ENCODE measurements around the gene ASB13. TPM values are rescaled to one million over a fixed set of nuclear protein-coding genes. Genes with fewer than 3 reads are reported as not detected.
A peak's percentile ranks its signal among the peaks of the same experiment; 100 is the strongest.

The ASB13 gene
- total RNA-seq, 1 experiment from 2014 or later: 25.9 TPM

- peak overlapping the region; percentile 81 for H3K4me2 ChIP-seq (ENCODE audit: low read length)
- TF ChIP-seq, protein P1, sequence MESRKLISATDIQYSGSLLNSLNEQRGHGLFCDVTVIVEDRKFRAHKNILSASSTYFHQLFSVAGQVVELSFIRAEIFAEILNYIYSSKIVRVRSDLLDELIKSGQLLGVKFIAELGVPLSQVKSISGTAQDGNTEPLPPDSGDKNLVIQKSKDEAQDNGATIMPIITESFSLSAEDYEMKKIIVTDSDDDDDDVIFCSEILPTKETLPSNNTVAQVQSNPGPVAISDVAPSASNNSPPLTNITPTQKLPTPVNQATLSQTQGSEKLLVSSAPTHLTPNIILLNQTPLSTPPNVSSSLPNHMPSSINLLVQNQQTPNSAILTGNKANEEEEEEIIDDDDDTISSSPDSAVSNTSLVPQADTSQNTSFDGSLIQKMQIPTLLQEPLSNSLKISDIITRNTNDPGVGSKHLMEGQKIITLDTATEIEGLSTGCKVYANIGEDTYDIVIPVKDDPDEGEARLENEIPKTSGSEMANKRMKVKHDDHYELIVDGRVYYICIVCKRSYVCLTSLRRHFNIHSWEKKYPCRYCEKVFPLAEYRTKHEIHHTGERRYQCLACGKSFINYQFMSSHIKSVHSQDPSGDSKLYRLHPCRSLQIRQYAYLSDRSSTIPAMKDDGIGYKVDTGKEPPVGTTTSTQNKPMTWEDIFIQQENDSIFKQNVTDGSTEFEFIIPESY (IDR thresholded peaks at IDR 0.05; ENCODE audit: extremely low read depth, insufficient replicate concordance, low read length): no peak
- TF ChIP-seq RAD21 (IDR thresholded peaks at IDR 0.05; ENCODE audit: low read depth): no peak
- TF ChIP-seq CEBPB (IDR thresholded peaks at IDR 0.05; ENCODE audit: low read depth): no peak
- TF ChIP-seq SRF (IDR thresholded peaks at IDR 0.05; ENCODE audit: low read depth): no peak
- TF ChIP-seq EZH2phosphoT487 (IDR thresholded peaks at IDR 0.05; ENCODE audit: borderline replicate concordance): no peak
- no peak for TF ChIP-seq EGR1 (IDR thresholded peaks at IDR 0.05; ENCODE audit: low read depth)
- TF ChIP-seq TCF7L2 (IDR thresholded peaks at IDR 0.05; ENCODE audit: borderline replicate concordance, extremely low read depth, insufficient read depth, insufficient read length): no peak
- TF ChIP-seq POLR2AphosphoS5 (IDR thresholded peaks at IDR 0.05; ENCODE audit: low read depth, low read length): no peak
- no peak for TF ChIP-seq CBX3 (IDR thresholded peaks at IDR 0.05; ENCODE audit: low read depth)
- no peak for TF ChIP-seq POLR2A (IDR thresholded peaks at IDR 0.05; ENCODE audit: borderline replicate concordance, extremely low read depth, insufficient read depth, insufficient read length)
- no peak for TF ChIP-seq ZNF274 (IDR thresholded peaks at IDR 0.05; ENCODE audit: low read depth, low read length)
- TF ChIP-seq, protein P2, sequence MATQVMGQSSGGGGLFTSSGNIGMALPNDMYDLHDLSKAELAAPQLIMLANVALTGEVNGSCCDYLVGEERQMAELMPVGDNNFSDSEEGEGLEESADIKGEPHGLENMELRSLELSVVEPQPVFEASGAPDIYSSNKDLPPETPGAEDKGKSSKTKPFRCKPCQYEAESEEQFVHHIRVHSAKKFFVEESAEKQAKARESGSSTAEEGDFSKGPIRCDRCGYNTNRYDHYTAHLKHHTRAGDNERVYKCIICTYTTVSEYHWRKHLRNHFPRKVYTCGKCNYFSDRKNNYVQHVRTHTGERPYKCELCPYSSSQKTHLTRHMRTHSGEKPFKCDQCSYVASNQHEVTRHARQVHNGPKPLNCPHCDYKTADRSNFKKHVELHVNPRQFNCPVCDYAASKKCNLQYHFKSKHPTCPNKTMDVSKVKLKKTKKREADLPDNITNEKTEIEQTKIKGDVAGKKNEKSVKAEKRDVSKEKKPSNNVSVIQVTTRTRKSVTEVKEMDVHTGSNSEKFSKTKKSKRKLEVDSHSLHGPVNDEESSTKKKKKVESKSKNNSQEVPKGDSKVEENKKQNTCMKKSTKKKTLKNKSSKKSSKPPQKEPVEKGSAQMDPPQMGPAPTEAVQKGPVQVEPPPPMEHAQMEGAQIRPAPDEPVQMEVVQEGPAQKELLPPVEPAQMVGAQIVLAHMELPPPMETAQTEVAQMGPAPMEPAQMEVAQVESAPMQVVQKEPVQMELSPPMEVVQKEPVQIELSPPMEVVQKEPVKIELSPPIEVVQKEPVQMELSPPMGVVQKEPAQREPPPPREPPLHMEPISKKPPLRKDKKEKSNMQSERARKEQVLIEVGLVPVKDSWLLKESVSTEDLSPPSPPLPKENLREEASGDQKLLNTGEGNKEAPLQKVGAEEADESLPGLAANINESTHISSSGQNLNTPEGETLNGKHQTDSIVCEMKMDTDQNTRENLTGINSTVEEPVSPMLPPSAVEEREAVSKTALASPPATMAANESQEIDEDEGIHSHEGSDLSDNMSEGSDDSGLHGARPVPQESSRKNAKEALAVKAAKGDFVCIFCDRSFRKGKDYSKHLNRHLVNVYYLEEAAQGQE (IDR thresholded peaks at IDR 0.05; ENCODE audit: low read depth): no peak
- no peak for TF ChIP-seq SIN3A (IDR thresholded peaks at IDR 0.05; ENCODE audit: low read depth)
- TF ChIP-seq, protein P3, sequence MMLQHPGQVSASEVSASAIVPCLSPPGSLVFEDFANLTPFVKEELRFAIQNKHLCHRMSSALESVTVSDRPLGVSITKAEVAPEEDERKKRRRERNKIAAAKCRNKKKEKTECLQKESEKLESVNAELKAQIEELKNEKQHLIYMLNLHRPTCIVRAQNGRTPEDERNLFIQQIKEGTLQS (IDR thresholded peaks at IDR 0.05): no peak
- TF ChIP-seq CTCF (IDR thresholded peaks at IDR 0.05 in 2 of 3, conservative IDR thresholded peaks at IDR 0.05 in 1 of 3; ENCODE audit: borderline replicate concordance in 1 of 3, insufficient read depth in 1 of 3, low read depth in 2 of 3, low read length in 2 of 3): no peak
- no peak for TF ChIP-seq EZH2 (IDR thresholded peaks at IDR 0.05)
- TF ChIP-seq FOSL1 (IDR thresholded peaks at IDR 0.05; ENCODE audit: low read depth): no peak; the same call in 1 of the 2 replicates
- TF ChIP-seq SP1 (IDR thresholded peaks at IDR 0.05; ENCODE audit: low read depth): no peak
- peak overlapping the region; percentile 87 for H3K27ac ChIP-seq (ENCODE audit: low read depth, low read length)
- intact Hi-C loops (cut with micrococcal nuclease): loop anchor here (2.0 kb wide), 1 partner anchor 187 kb away; no protein-coding TSS in a partner anchor
- no peaks in the 10 kb centered on the region for H3K9me3 ChIP-seq (ENCODE audit: control insufficient read depth in 1 of 2, insufficient read depth in 1 of 2, low read depth in 1 of 2, low read length in 2 of 2)
- H3K36me3 ChIP-seq (ENCODE audit: control insufficient read depth in 1 of 2, insufficient read depth in 2 of 2, low read length in 2 of 2): no peaks in the 10 kb centered on the region; a peak in 1 of 4 replicates
- TSS peak; percentile 55 for BruUV-seq (replicated peaks)
- RAD21 ChIA-PET (ENCODE audit: low non-redundant PET in 1 of 2, low total read pairs in 2 of 2, uncharacterized antibody in 2 of 2, unreplicated experiment in 2 of 2): no interaction called here
- no peak overlapping the region for H2AFZ ChIP-seq (ENCODE audit: low read depth, low read length, poor library complexity, severe bottlenecking)
- no peaks in the 10 kb centered on the region for H3K27me3 ChIP-seq (ENCODE audit: insufficient read depth, low read length)
- ATAC-seq (no peak), DNase-seq (ENCODE audit: low read depth, low spot score) (no peak)
- peaks cover 4 to 16% of the 10 kb centered on the region in 2 experiments; a peak in 3 of 4 replicates for H3K4me1 ChIP-seq (ENCODE audit: control insufficient read depth in 1 of 2, insufficient read depth in 2 of 2, low read length in 2 of 2)
- POLR2A ChIA-PET: no interaction called here
- peaks cover 59% of the 10 kb centered on the region for H3K79me2 ChIP-seq (ENCODE audit: insufficient read depth, low read length)
- H4K20me1 ChIP-seq (ENCODE audit: insufficient read depth): peaks cover 16% of the 10 kb centered on the region; the same call in 1 of the 2 replicates
- H3K9me2 ChIP-seq (ENCODE audit: insufficient read depth): no peaks in the 10 kb centered on the region
- peak overlapping the region; percentile 79 for H3K9ac ChIP-seq (ENCODE audit: low read length)
- CTCF ChIA-PET: no interaction called here
- H3K4me3 ChIP-seq (replicated peaks in 1 of 2; ENCODE audit: low read depth in 1 of 2, low read length in 2 of 2): peak overlapping the region; percentile 71 to 89
Observed at GRCh38 chr10:5685764-5686240, 19.4 kb upstream of the ASB13 start.

All from HCT116 (cell line).